Airway epithelial cell (primary cell): ENCODE measurements around the gene NT5C. TPM values are rescaled to one million over a fixed set of nuclear protein-coding genes. Genes with fewer than 3 reads are reported as not detected.

Experiments
- total RNA-seq: library from RNA; depleted of rRNA; stranded (reverse); fragments of >200 nt; gene quantifications from 2 replicates; pipeline ENCODE4 v1.2.3, GENCODE V29; 2015

The NT5C gene
- total RNA-seq = 93.8 and 111 TPM in 2 replicates

DNA sequence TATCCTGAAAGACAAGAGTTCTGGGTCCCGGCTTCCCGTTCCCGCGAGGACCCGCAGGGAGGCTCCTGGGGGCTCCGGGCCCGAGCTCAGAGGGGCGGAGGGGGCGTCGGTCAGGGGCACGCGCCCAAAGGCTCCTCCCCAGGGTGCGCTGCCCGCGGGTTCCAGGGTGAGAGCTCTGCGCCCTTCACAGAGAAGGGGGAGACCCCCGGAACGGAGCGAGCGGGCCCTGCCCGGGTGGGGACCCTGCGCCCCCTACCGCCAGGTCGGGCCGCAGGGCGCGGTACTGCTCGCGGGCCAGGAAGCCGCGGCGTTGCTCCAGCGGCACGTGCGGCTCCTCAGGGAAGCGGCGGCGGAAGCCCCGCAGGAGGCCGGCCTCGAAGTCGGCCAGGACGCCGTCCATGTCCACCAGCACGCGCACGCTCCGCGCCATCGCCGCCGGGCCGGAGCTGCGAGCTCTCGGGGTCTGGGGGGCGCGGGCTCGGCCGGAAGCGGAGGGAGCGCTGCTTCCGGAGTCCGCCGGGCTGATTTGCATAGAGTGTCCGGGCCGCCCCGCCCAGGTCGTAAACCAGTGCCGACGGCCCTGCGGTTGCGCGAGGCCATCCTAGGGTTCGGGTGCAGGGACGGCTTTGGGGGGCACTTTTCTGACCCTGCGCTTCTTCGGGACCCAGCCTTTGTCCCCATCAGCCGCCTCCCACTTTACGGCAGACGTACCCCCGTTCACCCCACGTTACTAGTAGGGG, at the start of gene NT5C:
NT5C (minus strand) TSS at position 465 of the 740 bp plus-strand sequence; CDS start at position 430, 35 bp downstream.

DNA sequence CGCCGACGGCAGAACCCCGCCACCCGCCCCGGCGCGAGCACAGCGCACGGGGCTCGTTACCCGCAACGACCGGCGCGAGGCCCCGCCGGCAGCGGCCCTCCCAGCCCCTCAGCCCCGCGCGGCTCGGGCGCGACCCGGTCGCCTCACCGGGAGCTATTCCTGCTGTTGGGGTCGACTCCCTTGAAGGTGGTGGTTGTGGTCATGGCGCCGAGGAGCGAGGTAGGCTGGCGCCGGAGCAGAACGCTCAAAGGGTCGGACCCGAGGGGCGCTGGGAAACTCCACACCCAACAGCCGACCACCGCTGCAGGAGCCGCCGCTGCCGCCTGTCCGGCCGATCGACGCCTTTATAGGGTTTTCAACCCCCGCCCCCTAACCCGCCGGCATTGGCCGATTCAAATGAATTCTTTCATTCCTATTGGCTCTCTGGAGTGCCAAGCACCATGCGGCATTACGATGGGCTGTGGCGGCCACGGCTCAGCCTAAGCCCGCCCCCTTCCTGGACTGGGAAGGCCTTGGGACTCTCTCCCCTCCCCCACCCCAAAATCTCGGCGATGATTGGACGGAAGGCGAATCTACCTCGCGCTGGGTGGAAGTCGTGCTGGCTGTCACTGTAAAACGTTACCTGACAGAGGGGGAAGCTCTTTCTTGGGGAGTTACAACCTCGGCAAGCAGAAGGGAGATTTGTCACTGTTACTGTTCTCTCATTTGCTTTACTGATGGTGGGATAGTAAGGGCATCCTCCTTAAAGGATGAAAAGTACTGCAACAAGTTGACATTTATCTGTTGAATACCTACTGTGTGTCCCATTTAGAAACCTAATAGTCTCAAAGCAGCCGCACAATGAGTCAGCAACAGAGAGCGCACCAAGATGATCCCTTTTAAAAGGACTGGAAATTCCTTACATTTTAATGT, 22.9 kb upstream of the NT5C start, which contains the start of gene JPT1:
JPT1 (minus strand) TSS at position 318 of the 912 bp plus-strand sequence; CDS start at position 203, 115 bp downstream.

GRCh38 chr17:75109407-75110233, 21.9 kb downstream of the NT5C start, which contains the start of gene ARMC7:
TSS of gene ARMC7 (plus strand) at chr17:75109969. CDS start at chr17:75110289, 320 bp downstream.

DNA sequence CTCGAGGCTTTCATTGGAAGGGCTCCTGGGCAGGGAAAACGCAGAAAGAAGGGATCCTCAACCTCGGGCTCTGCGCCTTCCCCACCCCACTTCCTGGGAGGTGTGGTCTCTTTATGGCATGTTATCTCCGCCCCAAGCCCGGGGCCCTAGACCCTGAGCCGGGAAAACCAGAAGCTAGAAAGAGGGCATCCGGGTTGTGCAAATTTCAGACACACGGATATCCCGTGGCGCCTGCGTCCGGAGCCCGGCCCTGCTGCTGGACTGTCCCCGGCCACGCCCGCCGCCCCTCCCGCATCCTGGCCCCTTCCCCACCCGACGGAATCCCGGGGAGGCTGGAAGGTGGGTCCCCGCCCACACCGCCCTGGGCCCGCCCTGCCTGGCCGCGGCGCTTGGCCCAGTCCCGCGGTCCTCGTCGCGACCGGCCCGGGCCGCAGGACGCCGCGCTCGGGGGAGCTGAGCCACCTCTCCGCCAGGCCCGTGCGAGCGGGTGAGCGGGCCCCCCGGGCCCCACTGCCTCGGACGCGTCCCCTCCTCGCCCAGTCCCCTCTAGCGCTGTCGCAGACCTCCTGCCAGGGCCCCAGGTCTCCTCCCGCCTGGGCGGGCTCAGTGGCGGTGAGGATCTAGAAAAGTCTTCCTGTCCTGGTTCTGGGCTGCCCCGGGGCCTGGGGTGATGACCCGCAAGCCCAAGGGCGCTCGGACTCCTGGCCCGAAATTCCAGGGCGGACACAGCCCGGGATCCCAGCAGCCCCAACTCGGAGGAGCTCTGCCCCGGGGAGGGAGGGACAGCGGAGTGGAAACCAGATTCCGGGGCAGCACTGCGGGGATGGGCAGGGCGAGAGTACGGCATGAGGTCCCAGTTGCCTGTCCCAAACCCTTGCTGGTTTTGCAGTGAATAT, 43.7 kb downstream of the NT5C start, which contains the start of gene SLC16A5:
SLC16A5 (plus strand) TSS at position 397 of the 896 bp plus-strand sequence. CDS start 5,683 bp downstream, outside the sequence.

Other genes with a start within 250 kb of the NT5C start
- gene FADS6, start 238.1 kb downstream of the NT5C start, total RNA-seq = 0.74 and 0.85 TPM in 2 replicates
- gene USH1G, start 208.5 kb downstream of the NT5C start, total RNA-seq = 5.2 and 5.6 TPM in 2 replicates
- gene OTOP2, start 207.5 kb downstream of the NT5C start, total RNA-seq = 0.42 and 0.79 TPM in 2 replicates
- 0.14 and 0.56 TPM in 2 replicates for gene OTOP3, start 195.8 kb downstream of the NT5C start, total RNA-seq
- 3.8 and 9.2 TPM in 2 replicates for gene HID1, start 159.0 kb downstream of the NT5C start, total RNA-seq
- 19.4 and 27.5 TPM in 2 replicates for gene CDR2L, start 144.1 kb downstream of the NT5C start, total RNA-seq
- 80.0 and 116 TPM in 2 replicates for gene MRPL58, start 119.1 kb downstream of the NT5C start, total RNA-seq
- 301 and 458 TPM in 2 replicates for gene ATP5PD, start 84.8 kb downstream of the NT5C start, total RNA-seq
- 11.7 and 13.5 TPM in 2 replicates for gene KCTD2, start 84.5 kb downstream of the NT5C start, total RNA-seq
- gene SLC16A5, start 43.8 kb downstream of the NT5C start, total RNA-seq = 8.5 and 13.2 TPM in 2 replicates
- 4.4 and 4.6 TPM in 2 replicates for gene ARMC7, start 21.8 kb downstream of the NT5C start, total RNA-seq
- gene JPT1, start 22.8 kb upstream of the NT5C start, total RNA-seq = 434 and 467 TPM in 2 replicates
- 107 TPM in 2 replicates for gene SUMO2, start 51.2 kb upstream of the NT5C start, total RNA-seq
- 19.4 and 37.3 TPM in 2 replicates for gene NUP85, start 73.9 kb upstream of the NT5C start, total RNA-seq
- gene GGA3, start 129.9 kb upstream of the NT5C start, total RNA-seq = 14.4 and 21.2 TPM in 2 replicates
- 72.1 and 75.1 TPM in 2 replicates for gene MRPS7, start 130.1 kb upstream of the NT5C start, total RNA-seq
- gene MIF4GD, start 139.5 kb upstream of the NT5C start, total RNA-seq = 23.2 and 32.6 TPM in 2 replicates
- 10.1 and 12.5 TPM in 2 replicates for gene SLC25A19, start 157.7 kb upstream of the NT5C start, total RNA-seq